Stomach (tissue), 9 donors: ENCODE data around the gene TMEM203. TPM values are rescaled to one million over a fixed set of nuclear protein-coding genes. Genes with fewer than 3 reads are reported as not detected.

Experiments
- DNase-seq, 2 donors: peaks; one replicate each; pipeline versions ENCODE4 v3.0.0 to v3.0.0-alpha.2; 2013 to 2019
- H3K27ac ChIP-seq, 5 donors: fragments of 200-600 bp in 4 of 5; sonication (generic) in 4 of 5; one replicate each; pipeline ENCODE4 v1.5.1; 2013 to 2019; ENCODE audit warnings: mild to moderate bottlenecking in 1 of 5, moderate library complexity in 1 of 5
- H3K27me3 ChIP-seq, 3 donors: fragments of 200-600 bp; sonication (generic); one replicate each; pipeline ENCODE4 v1.5.1; 2017 to 2019; ENCODE audit warnings: mixed run types in 1 of 3
- H3K36me3 ChIP-seq, 4 donors: fragments of 200-600 bp; sonication (generic); 1 replicate in 3 of 4; 2 replicates in 1 of 4; pipeline ENCODE4 v1.5.1; 2016 to 2019
- H3K4me1 ChIP-seq, 4 donors: fragments of 200-600 bp; sonication (generic); one replicate each; pipeline ENCODE4 v1.5.1; 2016 to 2019
- H3K4me3 ChIP-seq, 4 donors: fragments of 200-600 bp; sonication (generic) in 3 of 4; one replicate each; pipeline ENCODE4 v1.5.1; 2016 to 2019; ENCODE audit warnings: mild to moderate bottlenecking in 1 of 4
- H3K9me3 ChIP-seq, 4 donors: fragments of 200-600 bp; sonication (generic); one replicate each; pipeline ENCODE4 v1.5.1; 2016 to 2019
- EP300 ChIP-seq: sonication (generic); formaldehyde crosslinking; IDR thresholded peaks from one replicate; pipeline ENCODE4 v1.6.1; 2017; ENCODE audit warnings: antibody characterized with exemption
- POLR2A ChIP-seq, 4 donors: fragments of 450-650 bp; IDR thresholded peaks; one replicate each; pipeline ENCODE4 v1.6.1; 2016; ENCODE audit warnings: antibody characterized with exemption in 4 of 4, control low read depth in 2 of 4, mild to moderate bottlenecking in 1 of 4, moderate library complexity in 1 of 4
- POLR2AphosphoS5 ChIP-seq, 3 donors: sonication (generic); formaldehyde crosslinking; IDR thresholded peaks; one replicate each; pipeline ENCODE4 v1.6.1; 2016; ENCODE audit warnings: antibody characterized with exemption in 3 of 3
- WGBS, 5 donors: extraction: QIAGEN DNeasy Blood & Tissue Kit in 3 of 5; methylation state at CpG; one replicate each; pipeline versions ENCODE4 v1.1.5 to v1.1.7; 2013 to 2018; 5-methylcytosine and 5-hydroxymethylcytosine counted together
- intact Hi-C: fragments of 100-400 bp; cut with DNase I; formaldehyde crosslinking; loops from one replicate; pipeline ENCODE4 v1.15.1; 2023; ENCODE audit warnings: low total_unique reads
- polyA plus RNA-seq, 3 donors: library from polyadenylated mRNA; stranded (reverse); fragments of 200-250 nt; gene quantifications; one replicate each; pipeline ENCODE4 v1.2.3, GENCODE V29; 2013
- total RNA-seq, 5 donors: library from RNA; depleted of rRNA; stranded (reverse); fragments of >200 nt; gene quantifications; one replicate each; pipeline versions ENCODE4 v1.1.0 to v1.2.3, GENCODE V29; 2014 to 2016
- TF ChIP-seq, protein P1 (sequence below), 7 experiments: fragments of 450-650 bp in 4 of 7; fragments of 200-600 bp in 3 of 7; sonication (generic) in 3 of 7; IDR thresholded peaks; one replicate each; pipeline ENCODE4 v1.5.1; 2016 to 2019; ENCODE audit warnings: antibody characterized with exemption in 7 of 7, control low read depth in 2 of 7, mild to moderate bottlenecking in 1 of 7
- donor health status: healthy with polysubstance abuse.
- donor health status: Bipolar disorder and iron deficiency.
- donor health status: healthy.

Gene TMEM203
- total and polyA plus RNA-seq, 8 donors, result 20.6 to 37.0 (median 29.4) TPM

- Histone ChIP-seq H3K27me3 (no peaks in the 10 kb centered on the region), H3K4me3 (peak overlapping the region; percentile 63 to 78 (median 66)), H3K4me1 (peaks cover 76 to 84% (median 83%) of the 10 kb centered on the region in 4 donors), H3K9me3 (no peaks in the 10 kb centered on the region), H3K36me3 (no peaks in the 10 kb centered on the region), H3K27ac (peak overlapping the region; percentile 85 to 97 (median 89))
- no peak for DNase-seq
- TF ChIP-seq POLR2A (IDR thresholded peaks at IDR 0.05) (no peak), EP300 (no peak), POLR2AphosphoS5 (IDR thresholded peaks at IDR 0.05) (no peak)
- TF ChIP-seq, protein P1, sequence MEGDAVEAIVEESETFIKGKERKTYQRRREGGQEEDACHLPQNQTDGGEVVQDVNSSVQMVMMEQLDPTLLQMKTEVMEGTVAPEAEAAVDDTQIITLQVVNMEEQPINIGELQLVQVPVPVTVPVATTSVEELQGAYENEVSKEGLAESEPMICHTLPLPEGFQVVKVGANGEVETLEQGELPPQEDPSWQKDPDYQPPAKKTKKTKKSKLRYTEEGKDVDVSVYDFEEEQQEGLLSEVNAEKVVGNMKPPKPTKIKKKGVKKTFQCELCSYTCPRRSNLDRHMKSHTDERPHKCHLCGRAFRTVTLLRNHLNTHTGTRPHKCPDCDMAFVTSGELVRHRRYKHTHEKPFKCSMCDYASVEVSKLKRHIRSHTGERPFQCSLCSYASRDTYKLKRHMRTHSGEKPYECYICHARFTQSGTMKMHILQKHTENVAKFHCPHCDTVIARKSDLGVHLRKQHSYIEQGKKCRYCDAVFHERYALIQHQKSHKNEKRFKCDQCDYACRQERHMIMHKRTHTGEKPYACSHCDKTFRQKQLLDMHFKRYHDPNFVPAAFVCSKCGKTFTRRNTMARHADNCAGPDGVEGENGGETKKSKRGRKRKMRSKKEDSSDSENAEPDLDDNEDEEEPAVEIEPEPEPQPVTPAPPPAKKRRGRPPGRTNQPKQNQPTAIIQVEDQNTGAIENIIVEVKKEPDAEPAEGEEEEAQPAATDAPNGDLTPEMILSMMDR (IDR thresholded peaks at IDR 0.05), result no peak
- intact Hi-C loops, result no loop called here
- WGBS, 5 donors, result 12 to 14% (median 12%) methylated on average over 22 to 23 of the region's 23 CpGs
Measured at GRCh38 chr9:137201205-137201868, 4.1 kb downstream of the TMEM203 start.

DNA sequence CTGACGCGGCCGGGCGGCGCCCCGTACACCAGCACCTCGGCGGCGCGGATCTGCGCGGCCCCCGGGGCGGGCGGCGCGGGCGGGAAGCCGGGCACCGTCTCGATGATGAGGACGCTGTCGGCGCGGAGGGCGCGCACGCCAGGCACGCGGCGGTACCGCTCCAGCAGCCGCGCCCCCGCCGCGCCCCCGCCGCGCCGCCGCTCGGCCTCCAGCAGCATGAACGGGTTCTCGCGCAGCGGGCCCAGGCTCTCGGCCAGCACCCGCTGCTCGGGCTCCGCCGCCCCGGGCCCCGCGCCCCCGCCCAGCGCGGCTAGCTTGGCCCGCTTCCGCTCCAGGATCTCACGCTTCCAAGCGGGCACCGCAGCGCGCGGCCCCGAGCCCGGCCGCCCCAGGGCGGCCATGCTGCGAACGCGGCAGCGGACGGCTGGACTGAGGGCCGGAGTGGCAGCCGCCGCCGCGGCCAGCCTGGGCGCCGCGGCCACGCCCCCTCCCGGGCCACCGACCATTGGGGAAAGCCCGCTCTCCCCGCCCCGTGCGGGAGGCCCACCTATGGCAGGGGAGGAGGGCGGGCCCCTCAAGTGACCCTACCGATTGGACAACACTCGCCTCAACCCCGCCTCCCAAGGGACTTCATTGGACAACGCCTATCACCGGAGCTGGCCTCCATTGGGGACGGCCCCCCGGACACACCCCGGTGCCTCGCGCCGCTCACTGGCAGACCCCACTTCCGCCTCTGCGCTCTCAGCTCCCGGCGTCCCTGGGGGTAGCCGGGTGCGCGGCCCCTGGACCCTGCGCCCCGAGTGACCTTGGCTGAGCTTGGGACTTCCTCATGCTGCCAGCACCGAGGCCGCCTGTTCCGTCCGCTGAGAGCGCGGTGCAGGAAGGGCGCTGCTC is 4.9 kb downstream of the TMEM203 start, which contains the start of gene TPRN:
TSS of gene TPRN (minus strand) at position 431 of the 894 bp plus-strand sequence. CDS start at position 401, 30 bp downstream.
- 0 to 3% (median 1%) methylated on average over 28 to 114 of the region's 118 CpGs for WGBS, 5 donors
- H3K4me3 ChIP-seq, result peak within 1 kb of the TSS; percentile 63 to 78 (median 66)
- no peaks in the 10 kb centered on the region for H3K27me3 ChIP-seq
- no peaks in the 10 kb centered on the region for H3K9me3 ChIP-seq
- peaks cover 71 to 86% (median 85%) of the 10 kb centered on the region in 4 donors for H3K4me1 ChIP-seq
- DNase-seq, result peak; percentile 100
- intact Hi-C loops, result no loop called here
- no peaks in the 10 kb centered on the region for H3K36me3 ChIP-seq
- peak in 1 of 4 donors; percentile 59 for TF ChIP-seq POLR2A (IDR thresholded peaks at IDR 0.05)
- TF ChIP-seq EP300, result no peak
- TF ChIP-seq POLR2AphosphoS5 (IDR thresholded peaks at IDR 0.05), result peak; percentile 37 to 92 (median 86)
- TF ChIP-seq, protein P1 (IDR thresholded peaks at IDR 0.05), result no peak
- H3K27ac ChIP-seq, result peak within 1 kb of the TSS; percentile 85 to 97 (median 89)

- Histone ChIP-seq H3K36me3 (no peaks in the 10 kb centered on the region), H3K9me3 (no peaks in the 10 kb centered on the region), H3K27ac (peak overlapping the region; percentile 78 to 97 (median 86)), H3K4me1 (peaks cover 74 to 90% (median 89%) of the 10 kb centered on the region in 4 donors), H3K4me3 (peak overlapping the region; percentile 63 to 78 (median 66)), H3K27me3 (no peaks in the 10 kb centered on the region)
- TF ChIP-seq EP300, result no peak
- no peak for TF ChIP-seq POLR2AphosphoS5 (IDR thresholded peaks at IDR 0.05)
- TF ChIP-seq POLR2A (IDR thresholded peaks at IDR 0.05), result no peak
- TF ChIP-seq, protein P1 (IDR thresholded peaks at IDR 0.05), result no peak
- WGBS, 5 donors, result 9 to 17% (median 10%) methylated on average over 27 to 51 of the region's 51 CpGs
- peak in 1 of 2 donors; percentile 48 for DNase-seq
- intact Hi-C loops, result no loop called here
Measured at GRCh38 chr9:137199411-137200121, 5.9 kb downstream of the TMEM203 start.

- Histone ChIP-seq H3K27ac (peak overlapping the region; percentile 78 to 97 (median 86)), H3K36me3 (no peaks in the 10 kb centered on the region), H3K4me3 (peak overlapping the region; percentile 63 to 78 (median 66)), H3K9me3 (no peaks in the 10 kb centered on the region), H3K4me1 (peaks cover 74 to 90% (median 87%) of the 10 kb centered on the region in 4 donors), H3K27me3 (no peaks in the 10 kb centered on the region)
- WGBS, 5 donors, result 25 to 81% (median 54%) methylated on average over 8 to 11 of the region's 11 CpGs
- peak in 1 of 2 donors; percentile 38 for DNase-seq
- TF ChIP-seq POLR2AphosphoS5 (IDR thresholded peaks at IDR 0.05) (no peak), EP300 (no peak), POLR2A (IDR thresholded peaks at IDR 0.05) (no peak)
- TF ChIP-seq, protein P1 (IDR thresholded peaks at IDR 0.05), result no peak
- intact Hi-C loops, result no loop called here
Measured at GRCh38 chr9:137198902-137199283, 6.6 kb downstream of the TMEM203 start.
